ENCODE data around the gene ZRANB1.

ZRANB1 gene

DNA sequence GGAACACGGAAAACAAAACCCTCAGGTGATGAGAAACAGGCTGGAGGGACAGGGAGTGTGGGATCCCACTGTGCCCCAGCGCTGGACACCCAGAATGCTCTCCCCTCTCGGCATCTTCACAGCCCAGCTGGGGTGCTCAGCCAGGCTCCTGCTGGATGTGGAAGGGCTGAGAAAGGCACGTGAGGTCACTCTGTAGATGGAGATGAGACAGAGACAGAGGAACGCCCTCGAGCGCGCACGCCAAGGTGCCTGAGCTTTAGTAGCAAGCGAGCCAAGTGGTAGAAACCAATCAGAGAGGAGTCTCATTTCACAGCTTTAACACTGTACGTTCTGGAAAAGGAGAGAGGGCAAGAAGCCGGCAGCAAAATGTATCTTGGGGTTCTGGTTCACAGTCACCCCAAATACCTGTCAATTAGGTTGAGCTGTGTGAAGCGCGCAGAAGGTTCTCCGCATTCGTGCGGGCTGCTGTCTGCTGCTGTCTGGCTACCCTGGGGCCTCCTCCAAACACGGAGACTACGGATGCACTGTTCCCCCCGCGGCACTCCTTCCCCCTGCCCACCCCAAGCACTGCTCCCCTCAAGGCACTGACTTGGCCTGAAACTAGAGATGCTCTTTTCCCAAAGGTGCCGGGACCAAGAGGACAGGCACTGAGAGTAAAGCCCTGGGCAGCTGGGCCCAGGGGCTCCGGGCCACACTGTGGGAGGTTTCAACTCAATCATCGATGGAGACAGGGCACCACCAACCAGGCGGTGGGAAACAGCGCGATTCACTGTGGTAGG lies 91.4 kb downstream of the ZRANB1 start:
- no peak overlapping the region for H3K4me3 ChIP-seq (ENCODE audit: low read depth, low read length)

- no peak overlapping the region for H3K4me3 ChIP-seq (ENCODE audit: low read depth, low read length)
These were observed 92.8 kb downstream of the ZRANB1 start for GRCh38 chr10:125034675-125035074.

DNA sequence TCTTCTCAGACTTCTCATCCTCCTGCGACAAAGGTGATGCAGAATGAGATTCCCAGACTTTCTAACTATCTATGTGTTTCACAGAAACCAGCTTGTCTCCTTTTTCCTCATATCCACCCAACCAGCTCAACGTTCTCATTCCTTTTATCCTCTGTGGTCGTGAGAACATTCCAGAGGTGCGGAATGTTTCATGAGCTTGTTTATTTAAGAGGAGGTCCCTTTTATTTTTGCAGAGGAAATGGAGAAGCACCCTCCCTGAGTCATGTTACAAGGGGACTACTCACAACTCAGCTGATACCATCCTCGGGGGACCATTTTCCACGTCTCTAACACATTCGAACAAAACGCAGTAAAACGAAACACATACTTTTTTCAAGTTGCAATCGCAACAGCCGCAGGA lies 93.2 kb downstream of the ZRANB1 start:
- H3K4me3 ChIP-seq (ENCODE audit: low read depth, low read length), result no peak overlapping the region

DNA sequence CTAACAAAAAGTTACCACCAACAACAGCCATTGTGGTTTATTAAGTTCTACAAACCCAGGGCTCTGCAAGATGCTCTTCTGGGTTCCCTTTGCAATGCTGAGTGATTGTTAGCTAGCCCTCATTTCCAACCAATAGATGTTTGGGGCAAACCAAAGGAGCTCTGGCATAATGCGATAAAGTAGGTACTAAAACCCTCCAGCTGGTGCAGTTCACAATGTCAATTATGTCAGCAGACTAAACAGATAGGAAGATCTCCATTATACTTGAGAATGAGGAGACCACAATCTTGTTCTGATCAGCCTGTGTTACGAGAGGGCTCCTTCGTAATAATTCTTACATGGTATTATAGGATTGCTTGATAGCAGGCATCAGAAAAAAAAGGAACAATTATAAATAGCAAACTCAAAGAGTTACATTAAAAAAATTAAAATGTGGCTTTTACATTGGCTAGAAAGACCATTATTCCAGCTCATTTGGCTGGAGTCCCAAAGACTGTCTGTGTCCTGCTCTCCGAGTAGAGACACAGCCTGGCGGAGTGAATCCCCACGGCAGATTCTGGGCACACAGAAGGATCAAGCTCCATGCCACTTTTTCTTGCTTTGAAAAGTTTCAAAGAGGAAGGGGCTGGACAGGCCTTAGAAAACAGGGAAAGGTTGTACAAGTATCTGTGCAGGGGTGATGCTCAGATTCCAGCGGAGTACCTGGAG lies 93.8 kb downstream of the ZRANB1 start:
- no peak overlapping the region for H3K4me3 ChIP-seq (ENCODE audit: low read depth, low read length)

- no peak overlapping the region for H3K4me3 ChIP-seq (ENCODE audit: low read depth, low read length)
These were observed 95.4 kb downstream of the ZRANB1 start for GRCh38 chr10:125037145-125037877.

Data from iPS-11a (cell line).